GM12891 (cell line): ENCODE results near the gene CCDC97.

Experiments used
- PAX5 ChIP-seq: IDR thresholded peaks from 2 replicates; pipeline ENCODE4 v1.6.1; 2011; ENCODE audit warnings: low read length, moderate library complexity, mild to moderate bottlenecking; ENCODE audit not compliant: insufficient read depth, severe bottlenecking
- POLR2A ChIP-seq: IDR thresholded peaks from 2 replicates; pipeline ENCODE4 v1.6.1; 2011; ENCODE audit warnings: low read depth, low read length, control low read depth
- POLR2AphosphoS5 ChIP-seq: IDR thresholded peaks from 2 replicates; pipeline ENCODE4 v1.6.1; 2011; ENCODE audit warnings: low read depth, low read length, control low read depth
- SPI1 ChIP-seq: IDR thresholded peaks from 2 replicates; pipeline ENCODE4 v1.6.1; 2011; ENCODE audit warnings: low read depth, low read length, control low read depth

GRCh38 chr19:41362143-41362847 lies 52.3 kb downstream of the CCDC97 start:
- no peak for TF ChIP-seq PAX5
- TF ChIP-seq SPI1: no peak
- no peak for TF ChIP-seq POLR2A
- no peak for TF ChIP-seq POLR2AphosphoS5
